HG02870 (cell line): ENCODE data around the gene SETDB2.

ENCODE experiments used
- ATAC-seq: cut with Tn5 transposase; IDR thresholded peaks from one replicate; pipeline ENCODE4 v1.9.1; 2021; ENCODE audit warnings: mild to moderate bottlenecking, moderate library complexity; ENCODE audit not compliant: unreplicated experiment

Gene SETDB2

GRCh38 chr13:49532593-49532992, 88.5 kb downstream of the SETDB2 start:
- ATAC-seq, result no peak

DNA sequence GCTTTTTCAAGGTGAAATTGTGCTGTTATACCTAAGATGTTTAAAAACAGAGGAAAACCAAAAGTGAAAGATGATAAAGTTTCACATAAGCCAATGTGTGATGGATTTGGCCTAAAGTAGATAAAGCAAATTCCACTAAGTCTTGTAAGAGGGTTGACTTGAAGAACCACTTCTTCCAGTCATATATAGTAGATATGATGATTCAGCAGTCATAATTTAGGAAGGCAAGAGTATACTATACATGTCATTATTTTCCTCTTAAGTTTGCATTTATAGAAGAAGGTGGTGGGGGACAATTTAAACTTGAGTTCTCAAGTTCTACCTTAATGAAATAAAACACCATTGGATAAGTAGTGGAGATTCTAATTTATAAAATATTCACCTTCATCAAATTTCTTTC, 88.9 kb downstream of the SETDB2 start:
- ATAC-seq, result no peak

DNA sequence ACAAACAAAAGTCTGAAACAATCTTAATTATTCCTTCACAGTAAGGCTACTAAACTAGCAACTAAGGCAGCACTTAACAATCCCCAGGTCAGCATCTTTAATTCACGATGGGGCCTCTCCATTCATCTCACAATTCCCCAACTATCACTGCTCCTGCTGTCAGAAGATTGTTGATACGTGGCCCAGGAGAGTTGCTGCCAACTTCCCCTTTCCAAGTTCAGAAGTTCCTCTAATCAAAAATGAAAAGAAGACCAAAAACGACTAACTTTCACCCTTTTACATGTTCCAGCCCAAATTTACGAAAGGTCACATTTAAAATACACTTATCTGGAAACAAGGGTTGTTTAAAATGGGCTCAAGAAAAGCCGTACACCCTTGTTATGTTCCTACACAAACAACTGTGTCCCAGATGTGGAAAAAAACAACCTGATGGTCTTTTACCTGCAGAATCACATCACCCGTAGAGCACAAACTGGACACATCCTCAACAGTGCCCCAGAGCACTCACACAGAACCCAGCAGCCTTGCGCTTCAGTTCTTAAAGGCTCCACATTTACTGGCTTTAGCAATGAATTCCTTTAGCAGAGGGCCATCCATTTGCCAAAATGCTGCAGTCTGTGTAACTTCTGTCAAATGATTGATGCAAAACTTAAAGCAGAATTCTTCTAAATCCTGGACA, 89.7 kb downstream of the SETDB2 start:
- no peak for ATAC-seq

DNA sequence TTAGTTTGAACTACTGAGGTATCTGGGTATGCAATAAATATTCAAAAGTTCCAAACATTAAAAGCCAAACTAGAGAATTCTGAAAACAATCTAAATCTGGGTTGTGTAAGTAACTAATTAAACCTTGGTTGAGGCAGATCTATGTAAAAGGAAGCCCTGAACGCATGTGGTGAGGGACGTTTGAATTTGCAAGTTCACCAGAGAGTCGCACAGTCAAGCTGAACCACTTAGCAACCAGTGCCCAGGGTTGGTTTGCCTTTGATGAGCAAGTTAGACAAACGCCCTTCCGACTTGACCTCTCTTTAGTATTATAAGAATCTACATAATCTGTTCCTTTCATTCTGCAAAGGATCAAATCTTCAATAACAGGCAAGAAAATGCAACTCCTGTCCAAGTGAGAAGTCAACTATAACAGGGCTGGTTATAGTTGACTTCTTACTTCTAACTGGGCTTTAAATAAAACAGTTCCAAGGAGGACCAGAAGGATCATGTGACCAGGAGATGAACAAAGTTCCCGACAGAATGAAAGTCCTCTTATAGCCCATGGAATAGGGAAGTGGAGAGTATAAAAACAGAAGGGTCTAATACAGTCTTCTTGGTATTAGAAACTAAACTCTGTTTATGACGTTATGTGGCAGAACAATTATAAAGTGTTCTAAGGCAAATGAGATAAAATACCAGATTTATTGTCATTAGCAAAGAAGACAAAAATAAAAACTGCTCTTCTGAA, 92.2 kb downstream of the SETDB2 start:
- no peak for ATAC-seq

- no peak for ATAC-seq
Observed at GRCh38 chr13:49538404-49538803, 94.3 kb downstream of the SETDB2 start.

GRCh38 chr13:49539313-49539712, 95.2 kb downstream of the SETDB2 start:
- ATAC-seq, result no peak

DNA sequence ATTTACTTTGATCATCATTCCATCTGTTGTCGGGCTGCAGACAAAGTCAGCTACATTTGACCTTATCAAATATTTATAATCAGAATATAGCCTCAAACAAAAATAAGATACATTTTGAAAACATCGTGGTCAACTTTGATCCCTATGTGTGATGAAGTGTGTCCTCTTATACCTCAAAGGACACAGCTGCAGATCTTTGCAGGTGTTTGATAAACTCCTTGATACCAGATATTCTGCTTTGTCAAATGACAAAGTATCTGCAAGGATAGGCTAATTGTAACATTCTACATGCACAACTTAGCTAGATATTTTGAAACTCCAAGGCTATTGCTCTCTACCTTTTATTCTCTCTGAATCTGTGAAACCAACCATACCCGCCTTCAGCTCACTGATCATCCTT, 95.7 kb downstream of the SETDB2 start:
- no peak for ATAC-seq

GRCh38 chr13:49540552-49540951, 96.5 kb downstream of the SETDB2 start:
- no peak for ATAC-seq

GRCh38 chr13:49543656-49544055, 99.6 kb downstream of the SETDB2 start:
- no peak for ATAC-seq
